Astrocyte (in vitro differentiated cells and primary cell): ENCODE data around the gene ANTXR1. TPM values are rescaled to one million over a fixed set of nuclear protein-coding genes. Genes with fewer than 3 reads are reported as not detected.

Experiments
- DNase-seq: peaks from one replicate; pipeline ENCODE4 v3.0.0-alpha.2; 2010; ENCODE audit warnings: low read depth
- FAIRE-seq: peaks from 2 replicates; lab custom pipeline; 2011; peaks lifted over from hg19 to GRCh38; lab: Jason Lieb, UNC
- H2AFZ ChIP-seq: 2 replicates; pipeline ENCODE4 v1.6.0; 2012; ENCODE audit warnings: low read depth, low read length, inconsistent platforms
- H3K27ac ChIP-seq: 2 replicates; pipeline ENCODE4 v1.5.1; 2011; ENCODE audit warnings: low read depth, low read length, inconsistent platforms
- H3K27me3 ChIP-seq: 2 replicates; pipeline ENCODE4 v1.6.0; 2011; ENCODE audit warnings: low read length, inconsistent platforms; ENCODE audit not compliant: insufficient read depth
- H3K36me3 ChIP-seq: 2 replicates; pipeline ENCODE4 v1.5.1; 2011; ENCODE audit warnings: low read length, inconsistent platforms; ENCODE audit not compliant: insufficient read depth
- H3K4me1 ChIP-seq: 2 replicates; pipeline ENCODE4 v1.5.1; 2011; ENCODE audit warnings: low read length, inconsistent platforms; ENCODE audit not compliant: insufficient read depth
- H3K4me2 ChIP-seq: 2 replicates; pipeline ENCODE4 v1.6.0; 2012; ENCODE audit warnings: low read length, inconsistent platforms
- H3K4me3 ChIP-seq: 2 replicates; pipeline ENCODE4 v1.5.1; 2011; ENCODE audit warnings: low read depth, mild to moderate bottlenecking, low read length, inconsistent platforms; ENCODE audit not compliant: insufficient read depth
- H3K79me2 ChIP-seq: 2 replicates; pipeline ENCODE4 v1.6.0; 2012; ENCODE audit warnings: mild to moderate bottlenecking, low read length, inconsistent platforms; ENCODE audit not compliant: insufficient read depth
- H3K9ac ChIP-seq: 2 replicates; pipeline ENCODE4 v1.6.0; 2012; ENCODE audit warnings: mild to moderate bottlenecking, low read length, inconsistent platforms
- H3K9me3 ChIP-seq: 2 replicates; pipeline ENCODE4 v1.5.1; 2012; ENCODE audit warnings: low read depth, mild to moderate bottlenecking, low read length, inconsistent platforms; ENCODE audit not compliant: insufficient read depth
- H4K20me1 ChIP-seq: 2 replicates; pipeline ENCODE4 v1.6.0; 2012; ENCODE audit warnings: low read length, inconsistent platforms; ENCODE audit not compliant: insufficient read depth
- H3K27ac Mint-ChIP-seq: one replicate; pipeline ENCODE4 v1.8.0; 2021; ENCODE audit warnings: mild to moderate bottlenecking, mixed read lengths; ENCODE audit not compliant: unreplicated experiment
- H3K27me3 Mint-ChIP-seq: one replicate; pipeline ENCODE4 v1.8.0; 2021; ENCODE audit warnings: low read depth, mixed read lengths; ENCODE audit not compliant: unreplicated experiment
- H3K36me3 Mint-ChIP-seq: one replicate; pipeline ENCODE4 v1.8.0; 2021; ENCODE audit warnings: low read depth, mixed read lengths; ENCODE audit not compliant: unreplicated experiment
- H3K4me1 Mint-ChIP-seq: one replicate; pipeline ENCODE4 v1.8.0; 2021; ENCODE audit warnings: low read depth, mixed read lengths; ENCODE audit not compliant: unreplicated experiment
- H3K4me3 Mint-ChIP-seq: one replicate; pipeline ENCODE4 v1.8.0; 2021; ENCODE audit warnings: mild to moderate bottlenecking, moderate library complexity, mixed read lengths; ENCODE audit not compliant: unreplicated experiment
- H3K9me3 Mint-ChIP-seq: one replicate; pipeline ENCODE4 v1.8.0; 2021; ENCODE audit warnings: mild to moderate bottlenecking, mixed read lengths; ENCODE audit not compliant: unreplicated experiment
- CTCF ChIP-seq: IDR thresholded peaks from 2 replicates; pipeline ENCODE4 v1.5.1; 2011; ENCODE audit warnings: low read depth, mild to moderate bottlenecking, inconsistent platforms, low read length, moderate library complexity; ENCODE audit not compliant: insufficient read depth
- EZH2 ChIP-seq: IDR thresholded peaks from 2 replicates; pipeline ENCODE4 v1.6.1; 2012; ENCODE audit warnings: mild to moderate bottlenecking, low read length, inconsistent platforms; ENCODE audit not compliant: insufficient read depth
- total RNA-seq: library from RNA; stranded (reverse); gene quantifications from 2 replicates; pipeline ENCODE4 v1.2.1, GENCODE V29; 2021

Gene ANTXR1
- total RNA-seq, 1 donor from 2014 or later: 67.8 TPM

DNA sequence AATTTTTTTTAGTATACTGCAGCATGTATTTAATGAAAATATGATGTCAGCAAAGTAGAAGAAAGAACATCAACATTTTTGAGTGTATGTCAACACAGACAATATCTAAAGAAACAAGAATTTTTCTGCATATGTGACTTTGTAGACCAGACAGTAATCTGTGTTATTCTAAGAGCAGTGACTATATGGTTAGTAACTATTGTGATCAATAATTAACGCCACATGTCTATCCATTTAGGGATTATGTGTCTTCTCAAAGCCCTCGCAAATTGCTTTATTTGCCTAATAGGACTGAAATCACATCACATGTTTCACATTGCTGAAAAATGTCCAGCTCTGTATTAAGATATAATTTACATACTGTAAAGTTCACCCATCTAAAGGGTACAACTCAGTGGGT, 266.2 kb downstream of the ANTXR1 start:
- Histone ChIP-seq H3K9ac (no peak overlapping the region), H3K27ac (no peak overlapping the region), H3K4me1 (no peaks in the 10 kb centered on the region), H3K4me3 (no peak overlapping the region), H3K4me2 (no peak overlapping the region), H4K20me1 (no peaks in the 10 kb centered on the region), H3K79me2 (no peaks in the 10 kb centered on the region), H3K27me3 (no peaks in the 10 kb centered on the region), H3K9me3 (no peaks in the 10 kb centered on the region), H2AFZ (no peak overlapping the region), H3K36me3 (no peaks in the 10 kb centered on the region)
- Mint-ChIP-seq H3K4me1 (no peaks in the 10 kb centered on the region), H3K27me3 (no peaks in the 10 kb centered on the region), H3K9me3 (peaks cover 1% of the 10 kb centered on the region), H3K36me3 (no peaks in the 10 kb centered on the region), H3K4me3 (no peak overlapping the region), H3K27ac (no peak overlapping the region)
- FAIRE-seq: no peak
- no peak for TF ChIP-seq CTCF
- no peak for TF ChIP-seq EZH2
- DNase-seq: no peak

GRCh38 chr2:69279931-69280681, 267.1 kb downstream of the ANTXR1 start:
- H3K4me2 ChIP-seq: no peak overlapping the region
- no peak overlapping the region for H3K27ac Mint-ChIP-seq
- no peak overlapping the region for H3K4me3 ChIP-seq
- H3K9ac ChIP-seq: no peak overlapping the region
- no peaks in the 10 kb centered on the region for H3K27me3 ChIP-seq
- H3K36me3 Mint-ChIP-seq: no peaks in the 10 kb centered on the region
- no peaks in the 10 kb centered on the region for H3K4me1 ChIP-seq
- H3K27ac ChIP-seq: no peak overlapping the region
- no peaks in the 10 kb centered on the region for H3K9me3 ChIP-seq
- H3K36me3 ChIP-seq: no peaks in the 10 kb centered on the region
- no peaks in the 10 kb centered on the region for H3K27me3 Mint-ChIP-seq
- no peaks in the 10 kb centered on the region for H3K79me2 ChIP-seq
- H3K4me1 Mint-ChIP-seq: no peaks in the 10 kb centered on the region
- peaks cover 1% of the 10 kb centered on the region for H3K9me3 Mint-ChIP-seq
- H2AFZ ChIP-seq: no peak overlapping the region
- H4K20me1 ChIP-seq: no peaks in the 10 kb centered on the region
- no peak for DNase-seq
- no peak overlapping the region for H3K4me3 Mint-ChIP-seq
- TF ChIP-seq CTCF (no peak), EZH2 (no peak)
- FAIRE-seq: no peak

DNA sequence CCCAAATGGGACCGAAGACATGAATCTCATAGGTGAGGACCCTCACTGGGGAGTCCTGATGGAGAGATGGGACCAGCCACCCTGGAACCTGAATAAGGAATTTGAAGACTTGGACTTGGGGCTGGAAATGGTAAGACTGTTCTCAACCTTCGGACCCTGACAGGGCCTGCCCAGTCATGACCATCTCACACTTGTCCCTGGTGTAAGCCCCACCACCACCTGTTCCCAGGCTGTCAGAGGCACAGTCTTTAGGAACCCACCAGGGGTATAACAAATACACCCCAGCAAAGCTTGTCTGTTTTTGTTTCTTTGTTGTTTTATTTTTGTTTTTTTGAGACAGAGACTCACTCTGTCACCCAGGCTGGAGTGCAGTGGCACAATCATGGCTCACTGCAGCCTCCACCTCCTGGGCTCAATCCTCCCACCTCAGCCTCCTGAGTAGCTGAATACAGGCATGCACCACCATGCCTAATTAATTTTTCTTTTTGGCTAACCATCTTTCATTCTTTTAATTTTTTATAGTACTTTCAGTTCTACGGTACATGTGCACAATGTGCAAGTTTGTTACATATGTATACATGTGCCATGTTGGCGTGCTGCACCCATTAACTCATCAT, 267.9 kb downstream of the ANTXR1 start:
- no peak for DNase-seq
- peaks cover 1% of the 10 kb centered on the region for H3K9me3 Mint-ChIP-seq

More for the DNA sequence above, 267.9 kb downstream of the ANTXR1 start:
- H3K27me3 Mint-ChIP-seq: no peaks in the 10 kb centered on the region
- H3K4me1 Mint-ChIP-seq: no peaks in the 10 kb centered on the region
- Histone ChIP-seq H3K79me2 (no peaks in the 10 kb centered on the region), H3K4me2 (no peak overlapping the region), H2AFZ (no peak overlapping the region), H3K36me3 (no peaks in the 10 kb centered on the region), H3K4me1 (no peaks in the 10 kb centered on the region), H4K20me1 (no peaks in the 10 kb centered on the region), H3K9ac (no peak overlapping the region), H3K27me3 (no peaks in the 10 kb centered on the region), H3K27ac (no peak overlapping the region), H3K4me3 (no peak overlapping the region), H3K9me3 (no peaks in the 10 kb centered on the region)
- TF ChIP-seq EZH2: no peak
- no peak for TF ChIP-seq CTCF
- H3K36me3 Mint-ChIP-seq: no peaks in the 10 kb centered on the region
- no peak for FAIRE-seq
- no peak overlapping the region for H3K27ac Mint-ChIP-seq
- H3K4me3 Mint-ChIP-seq: no peak overlapping the region
